Activated T-cell treated with anti-CD3 and anti-CD28 coated beads for 4 hours (primary cell): Measurements from ENCODE around the gene FAM53B.

Source experiments
- DNase-seq: peaks from one replicate; pipeline ENCODE4 v3.0.0-alpha.2; 2020

The FAM53B gene

GRCh38 chr10:124605481-124605855 is 138.7 kb downstream of the FAM53B start:
- DNase-seq = no peak

DNA sequence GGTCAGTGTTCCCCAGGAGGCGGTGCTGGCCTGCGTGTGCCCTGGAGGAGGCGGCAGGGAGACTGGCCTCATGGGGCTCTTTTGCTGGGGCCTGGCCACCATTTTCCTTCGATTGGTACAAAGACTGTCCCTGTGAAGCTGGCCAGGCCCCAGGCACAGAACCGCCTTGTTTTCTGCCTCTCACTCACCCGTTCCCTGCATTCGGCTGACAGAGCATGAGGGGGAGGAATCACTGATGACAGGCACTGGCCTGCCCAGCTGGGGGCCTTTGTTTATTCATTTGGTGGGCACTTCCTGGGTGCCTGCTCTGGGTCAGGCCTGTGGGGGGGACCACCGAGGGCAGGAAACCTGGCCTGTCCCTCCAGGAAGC is 139.2 kb downstream of the FAM53B start:
- no peak for DNase-seq

DNA sequence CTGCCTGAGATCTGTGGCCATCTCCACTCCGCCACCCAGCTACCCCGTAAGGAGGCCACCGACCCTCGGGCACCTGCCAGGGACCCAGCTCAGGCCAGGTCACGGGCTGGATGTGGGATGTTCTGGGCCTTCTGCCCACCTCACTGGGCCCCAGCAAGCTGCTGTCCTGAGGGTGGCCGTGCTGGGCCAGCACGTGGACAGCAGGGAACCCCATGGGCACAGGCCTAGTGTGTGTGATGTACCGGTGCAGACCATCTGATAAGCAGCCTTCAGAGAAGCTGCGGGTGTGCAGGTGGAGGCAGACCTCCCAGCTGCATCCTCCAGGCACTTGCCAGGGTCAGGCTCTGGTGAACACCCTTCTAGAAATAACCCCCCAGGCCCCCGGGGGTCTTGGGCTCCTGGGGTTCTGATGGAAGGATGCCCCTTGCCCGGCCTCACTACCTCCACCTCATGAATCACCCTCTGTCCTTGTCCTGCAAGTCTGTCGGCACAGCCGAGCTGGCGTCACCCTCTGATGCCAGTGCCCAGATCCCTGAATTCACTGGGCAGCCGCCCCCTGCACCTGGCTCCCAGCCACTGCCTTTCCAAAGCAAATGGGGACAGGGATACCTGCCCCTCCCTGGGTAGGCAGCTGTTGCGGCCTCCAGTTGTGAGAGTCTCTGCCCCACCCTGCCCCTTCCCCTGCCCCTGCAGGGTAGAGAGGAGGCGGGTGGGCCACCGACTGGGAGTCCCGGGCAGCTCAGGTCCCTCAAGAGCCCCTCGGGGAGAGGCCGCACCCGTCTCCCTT is 139.8 kb downstream of the FAM53B start:
- no peak for DNase-seq

- no peak for DNase-seq
Observed at GRCh38 chr10:124603376-124604213, 140.6 kb downstream of the FAM53B start.

GRCh38 chr10:124602646-124603365 is 141.4 kb downstream of the FAM53B start:
- DNase-seq = no peak

- DNase-seq = no peak
Observed at GRCh38 chr10:124602121-124602561, 142.0 kb downstream of the FAM53B start.

DNA sequence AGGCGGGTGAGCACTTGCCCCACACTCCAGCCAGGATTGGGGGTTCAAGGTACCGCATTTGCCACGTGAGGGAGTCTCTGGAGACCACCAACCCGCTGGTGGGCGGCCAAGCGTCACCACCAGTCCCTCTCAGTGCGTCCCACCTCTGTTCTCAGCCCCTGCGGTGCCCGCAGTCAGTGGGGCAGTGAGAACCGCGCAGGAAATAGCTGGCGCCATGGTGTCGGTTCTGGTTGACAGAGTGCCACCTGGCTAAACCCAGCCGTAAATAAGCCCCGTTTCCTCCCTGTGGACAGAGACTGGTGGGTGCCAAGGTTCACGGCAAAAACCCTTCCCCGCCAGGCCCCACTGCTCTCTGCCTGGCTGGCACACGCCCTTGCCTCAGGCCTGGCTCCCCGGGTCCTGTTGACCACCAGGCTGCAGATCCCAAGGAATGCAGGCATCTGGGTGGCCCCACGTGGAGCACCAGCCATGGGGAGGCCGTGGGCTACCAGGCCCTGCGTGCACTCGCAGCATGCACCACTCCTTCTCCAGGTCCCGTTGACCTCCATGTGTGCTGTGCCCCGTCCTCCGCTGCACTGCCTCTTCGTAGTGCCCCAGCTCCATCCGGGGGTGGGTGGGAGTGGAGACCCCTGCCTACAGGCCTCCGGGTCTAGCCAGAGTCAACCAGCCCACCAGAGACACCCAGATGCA is 142.6 kb downstream of the FAM53B start:
- DNase-seq = no peak

- no peak for DNase-seq
Observed at GRCh38 chr10:124601016-124601415, 143.2 kb downstream of the FAM53B start.

- no peak for DNase-seq
Observed at GRCh38 chr10:124600051-124600880, 143.9 kb downstream of the FAM53B start.

GRCh38 chr10:124599588-124600050 is 144.6 kb downstream of the FAM53B start:
- DNase-seq = no peak

- no peak for DNase-seq
Observed at GRCh38 chr10:124598773-124599587, 145.2 kb downstream of the FAM53B start.

DNA sequence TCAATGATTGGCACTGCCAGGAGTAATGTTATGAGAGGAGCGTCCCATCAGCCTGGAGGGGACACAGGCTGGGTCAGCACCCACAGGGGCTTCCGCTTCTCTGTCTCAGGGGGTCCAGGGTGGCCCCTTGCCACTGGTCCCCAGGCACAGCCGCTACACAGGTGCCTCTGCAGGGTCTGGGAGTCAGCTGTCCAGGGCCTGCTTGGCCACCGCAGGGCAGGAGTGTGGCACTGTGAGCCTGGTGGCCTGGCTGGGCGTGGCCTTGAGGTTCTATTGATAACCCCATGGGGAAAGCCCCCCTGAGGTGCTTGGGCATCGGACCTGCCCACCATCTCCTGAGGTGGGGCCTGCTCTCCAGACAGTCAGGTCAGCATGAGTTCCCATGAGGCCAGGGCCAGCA is 146.0 kb downstream of the FAM53B start:
- DNase-seq = no peak

- DNase-seq = no peak
Observed at GRCh38 chr10:124597846-124598165, 146.4 kb downstream of the FAM53B start.

- DNase-seq = no peak
Observed at GRCh38 chr10:124596962-124597845, 147.0 kb downstream of the FAM53B start.

DNA sequence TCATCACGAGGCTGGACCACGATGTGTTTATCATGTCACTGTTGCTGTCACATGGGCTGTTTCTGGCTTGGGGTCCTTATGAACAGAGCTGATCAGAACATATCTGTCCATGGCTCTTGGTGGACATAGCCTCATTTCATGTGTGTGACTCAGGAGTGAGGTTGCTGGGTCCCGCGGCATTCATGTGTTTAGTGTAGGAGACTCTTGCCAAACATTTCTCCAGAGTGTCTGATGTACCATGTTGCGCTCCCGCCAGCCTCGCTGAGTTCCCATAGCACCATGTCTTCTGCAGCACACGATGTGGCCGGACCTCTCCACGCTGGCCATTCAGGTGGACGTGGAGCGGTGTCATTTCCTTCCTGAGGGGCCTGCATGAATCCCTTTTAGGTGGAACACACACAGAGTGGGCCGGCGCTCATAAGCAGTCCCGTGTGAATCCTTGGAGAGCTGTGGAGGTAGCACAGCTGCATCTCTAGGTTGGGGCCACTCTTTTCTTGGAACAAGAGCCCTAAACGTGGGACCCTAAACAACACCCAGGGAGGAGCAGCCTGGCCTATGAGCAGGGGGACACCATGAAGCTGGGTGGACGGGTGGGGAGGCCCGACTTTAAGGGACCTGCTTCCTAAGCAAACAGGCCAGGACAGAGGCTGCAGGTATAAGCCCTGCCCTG is 147.9 kb downstream of the FAM53B start:
- DNase-seq = no peak

DNA sequence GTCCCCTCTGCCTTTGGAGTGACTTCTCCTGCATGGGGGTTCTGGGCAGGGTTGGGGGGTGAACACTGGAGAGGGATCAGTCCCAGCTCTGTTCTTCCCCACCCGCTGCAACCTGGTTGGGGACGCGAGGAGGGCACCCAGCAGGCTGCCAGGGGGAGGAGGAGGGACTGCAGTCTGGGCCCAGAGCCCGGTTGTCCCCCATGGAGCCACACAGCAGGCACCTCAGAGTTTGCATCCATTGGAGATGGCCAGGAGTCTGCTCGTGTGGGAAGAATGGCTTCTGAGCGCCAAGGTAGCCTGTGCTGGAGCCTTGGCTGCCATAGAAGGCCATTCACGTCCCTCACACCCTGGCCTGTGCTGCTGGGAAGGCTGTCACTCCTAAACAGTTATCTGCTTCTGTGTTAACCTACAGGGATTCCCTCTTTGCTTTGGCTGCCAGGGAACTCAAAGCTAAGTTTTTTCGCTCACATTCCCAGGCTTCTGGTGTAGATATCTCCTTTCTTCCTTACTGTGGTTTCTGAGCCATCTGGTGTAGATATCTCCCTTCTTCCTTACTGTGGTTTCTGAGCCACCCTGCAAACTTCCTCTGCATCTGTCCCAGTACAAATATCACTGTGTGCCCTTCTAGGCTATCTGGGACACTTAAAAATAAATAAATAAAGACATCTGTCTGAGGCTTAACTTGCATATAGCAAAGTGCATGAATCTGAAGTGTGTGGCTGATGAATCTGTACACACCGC is 148.9 kb downstream of the FAM53B start:
- DNase-seq = no peak

DNA sequence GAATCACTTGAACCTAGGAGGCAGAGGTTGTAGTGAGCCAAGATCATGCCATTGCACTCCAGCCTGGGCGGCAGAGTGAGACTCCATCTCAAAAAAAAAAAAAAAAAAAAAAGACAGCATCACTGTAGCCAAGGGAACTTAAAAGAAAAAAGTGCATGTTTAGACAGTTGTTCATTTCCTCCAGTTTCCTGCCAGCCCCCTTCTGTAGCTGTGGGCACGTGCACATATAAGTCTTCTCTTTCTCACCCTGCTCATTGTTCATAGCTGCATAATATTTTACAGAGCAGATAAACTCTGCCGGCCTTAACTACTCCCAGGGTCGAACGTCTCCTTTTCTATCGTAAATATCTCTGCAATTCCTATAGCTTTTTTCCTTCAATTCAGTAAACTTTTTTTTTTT is 149.9 kb downstream of the FAM53B start:
- DNase-seq = no peak

- DNase-seq = no peak
Observed at GRCh38 chr10:124593431-124593985, 150.7 kb downstream of the FAM53B start.
